ENCODE data around the gene TIGD2.

TIGD2 gene

DNA sequence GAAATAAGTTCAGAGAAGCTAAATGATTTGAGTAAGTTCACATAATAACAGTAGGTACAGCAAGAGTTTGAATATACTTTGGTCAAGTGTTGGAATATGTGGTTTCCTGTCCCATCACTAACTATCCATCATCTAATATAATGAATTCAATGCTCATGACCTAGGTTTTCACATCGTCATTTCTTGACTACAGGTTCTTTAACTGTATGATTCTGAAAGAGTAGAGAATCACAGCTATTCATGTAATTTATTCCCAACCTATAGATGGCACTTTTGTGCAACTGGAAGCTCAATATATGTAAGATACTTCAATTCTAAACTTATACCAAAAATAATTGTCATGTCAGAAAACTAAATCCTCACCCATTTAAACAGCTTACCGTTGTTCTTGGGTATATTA lies 53.1 kb downstream of the TIGD2 start:
- DNase-seq = no peak
